ENCODE data around the gene THEMIS2.

DNA sequence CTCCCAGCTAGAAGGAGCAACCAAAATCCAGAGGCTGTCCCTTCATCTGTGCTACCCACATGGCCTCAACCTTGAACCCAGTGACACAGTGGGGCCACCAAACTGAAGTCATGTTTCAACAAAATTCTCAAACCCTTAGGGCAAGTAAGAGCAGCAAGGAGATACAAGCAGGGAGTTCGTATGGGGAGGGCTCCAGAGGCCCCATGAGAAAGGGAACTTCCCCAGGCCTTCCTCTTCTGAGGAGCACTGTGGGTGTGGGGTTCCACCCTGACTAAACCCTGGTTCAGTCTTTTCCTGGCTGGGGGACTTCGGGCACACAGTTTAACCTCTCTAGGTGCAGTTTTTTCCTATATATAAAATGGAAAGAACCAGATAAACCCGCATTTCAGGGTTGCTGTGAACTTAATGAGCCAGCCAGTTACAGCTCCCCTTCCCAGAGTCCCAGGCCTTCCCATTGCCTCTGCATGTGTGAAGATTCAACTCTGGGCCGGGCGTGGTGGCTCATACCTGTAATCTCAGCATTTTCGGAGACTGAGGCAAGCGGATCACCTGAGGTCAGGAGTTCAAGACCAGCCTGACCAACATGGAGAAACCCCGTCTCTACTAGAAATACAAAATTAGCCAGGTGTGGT is 8.0 kb upstream of the THEMIS2 start:
- TF ChIP-seq, protein P1, sequence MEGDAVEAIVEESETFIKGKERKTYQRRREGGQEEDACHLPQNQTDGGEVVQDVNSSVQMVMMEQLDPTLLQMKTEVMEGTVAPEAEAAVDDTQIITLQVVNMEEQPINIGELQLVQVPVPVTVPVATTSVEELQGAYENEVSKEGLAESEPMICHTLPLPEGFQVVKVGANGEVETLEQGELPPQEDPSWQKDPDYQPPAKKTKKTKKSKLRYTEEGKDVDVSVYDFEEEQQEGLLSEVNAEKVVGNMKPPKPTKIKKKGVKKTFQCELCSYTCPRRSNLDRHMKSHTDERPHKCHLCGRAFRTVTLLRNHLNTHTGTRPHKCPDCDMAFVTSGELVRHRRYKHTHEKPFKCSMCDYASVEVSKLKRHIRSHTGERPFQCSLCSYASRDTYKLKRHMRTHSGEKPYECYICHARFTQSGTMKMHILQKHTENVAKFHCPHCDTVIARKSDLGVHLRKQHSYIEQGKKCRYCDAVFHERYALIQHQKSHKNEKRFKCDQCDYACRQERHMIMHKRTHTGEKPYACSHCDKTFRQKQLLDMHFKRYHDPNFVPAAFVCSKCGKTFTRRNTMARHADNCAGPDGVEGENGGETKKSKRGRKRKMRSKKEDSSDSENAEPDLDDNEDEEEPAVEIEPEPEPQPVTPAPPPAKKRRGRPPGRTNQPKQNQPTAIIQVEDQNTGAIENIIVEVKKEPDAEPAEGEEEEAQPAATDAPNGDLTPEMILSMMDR (IDR thresholded peaks at IDR 0.05): no peak
- TF ChIP-seq POLR2A (IDR thresholded peaks at IDR 0.05): no peak
